NCI-H2107 treated with DMSO at 0.1 percent for 48 hours (cell line): ENCODE results near the gene PDF.

Experiments used
- DNase-seq: peaks from one replicate; lab custom pipeline; 2025; ENCODE audit not compliant: unreplicated experiment; lab: John Stamatoyannopoulos, UW

Gene PDF

DNA sequence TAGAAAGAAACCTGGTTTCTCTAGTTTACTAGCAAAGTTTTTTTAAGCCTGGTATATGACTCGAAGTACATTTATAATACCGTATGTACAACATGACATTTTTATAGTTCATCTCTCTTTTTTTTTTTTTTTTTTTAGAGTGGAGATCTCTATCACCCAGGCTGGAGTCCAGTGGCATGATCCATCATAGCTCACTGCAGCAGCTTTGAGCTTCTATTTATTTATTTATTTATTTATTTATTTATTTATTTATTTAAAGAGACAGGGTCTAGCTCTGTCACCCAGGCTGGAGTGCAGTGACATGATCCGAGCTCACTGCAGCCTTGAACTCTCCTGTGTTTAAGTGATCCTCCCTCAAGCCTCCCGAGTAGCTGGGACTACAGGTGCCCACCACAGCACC is 45.1 kb downstream of the PDF start:
- no peak for DNase-seq

GRCh38 chr16:69283851-69284250 is 46.5 kb downstream of the PDF start:
- no peak for DNase-seq

DNA sequence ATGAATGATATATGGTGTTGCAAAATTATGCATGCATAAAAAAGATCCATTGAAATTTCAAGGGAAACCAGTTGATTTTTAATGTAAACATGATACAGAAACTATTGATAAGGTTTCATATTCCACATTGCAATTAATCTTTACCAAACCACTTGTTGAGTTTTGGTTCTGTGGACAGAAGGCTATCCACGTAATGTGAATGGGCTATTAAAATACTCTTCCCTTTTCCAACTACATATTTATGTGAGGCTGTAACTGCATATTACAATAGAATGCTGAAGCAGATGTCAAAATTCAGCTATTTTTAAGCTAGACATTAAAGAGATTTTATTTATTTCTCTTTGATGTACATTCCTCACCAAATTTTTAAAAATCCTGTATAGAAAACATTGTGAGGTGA is 53.0 kb downstream of the PDF start:
- no peak for DNase-seq
